Measurements from ENCODE around the gene RABGAP1L. TPM values are rescaled to one million over a fixed set of nuclear protein-coding genes. Genes with fewer than 3 reads are reported as not detected.

Gene RABGAP1L
- total RNA-seq, 1 donor from 2014 or later, result 46.0 TPM

- no peak overlapping the region for H3K4me3 ChIP-seq
- H3K4me2 ChIP-seq, result peak overlapping the region; percentile 54
- no peaks in the 10 kb centered on the region for H3K36me3 ChIP-seq
- H3K4me1 ChIP-seq, result peaks cover 23% of the 10 kb centered on the region
- H3K36me3 Mint-ChIP-seq, result no peaks in the 10 kb centered on the region
- H3K27ac Mint-ChIP-seq, result no peak overlapping the region
- no peaks in the 10 kb centered on the region for H4K20me1 ChIP-seq (ENCODE audit: low read depth)
- H3K9me3 ChIP-seq (ENCODE audit: low read depth), result no peaks in the 10 kb centered on the region
- peaks cover 25% of the 10 kb centered on the region for H3F3A ChIP-seq (ENCODE audit: low read depth)
- peak overlapping the region; percentile 60 for H3K4me3 Mint-ChIP-seq
- no peaks in the 10 kb centered on the region for H3K27me3 Mint-ChIP-seq (ENCODE audit: insufficient read depth, low read depth)
- H2AFZ ChIP-seq (replicated peaks), result no peak overlapping the region
- no peaks in the 10 kb centered on the region for H3K27me3 ChIP-seq
- TF ChIP-seq EZH2phosphoT487 (IDR thresholded peaks at IDR 0.05) (no peak), EZH2 (IDR thresholded peaks at IDR 0.05) (no peak), CTCF (IDR thresholded peaks at IDR 0.05) (no peak)
- no peaks in the 10 kb centered on the region for H3K79me2 ChIP-seq (ENCODE audit: low read depth)
- peaks cover 21% of the 10 kb centered on the region for H3K4me1 Mint-ChIP-seq
- no peaks in the 10 kb centered on the region for H3K9me3 Mint-ChIP-seq
- peak overlapping the region; percentile 75 for H3K27ac ChIP-seq
- H3K9ac ChIP-seq, result no peak overlapping the region
- DNase-seq (ENCODE audit: low spot score), result peak; percentile 58
Observed at GRCh38 chr1:174954073-174954460, 794.7 kb downstream of the RABGAP1L start.

GRCh38 chr1:174954671-174955669, 795.6 kb downstream of the RABGAP1L start:
- H4K20me1 ChIP-seq (ENCODE audit: low read depth), result no peaks in the 10 kb centered on the region
- Mint-ChIP-seq H3K4me3 (no peak overlapping the region), H3K4me1 (peaks cover 21% of the 10 kb centered on the region), H3K36me3 (no peaks in the 10 kb centered on the region), H3K9me3 (no peaks in the 10 kb centered on the region), H3K27ac (peak overlapping the region; percentile 27), H3K27me3 (ENCODE audit: insufficient read depth, low read depth) (no peaks in the 10 kb centered on the region)
- peak overlapping the region; percentile 75 for H3K27ac ChIP-seq
- H3K9me3 ChIP-seq (ENCODE audit: low read depth), result no peaks in the 10 kb centered on the region
- no peaks in the 10 kb centered on the region for H3K36me3 ChIP-seq
- no peak for DNase-seq (ENCODE audit: low spot score)
- peaks cover 25% of the 10 kb centered on the region for H3F3A ChIP-seq (ENCODE audit: low read depth)
- no peak overlapping the region for H2AFZ ChIP-seq (replicated peaks)
- peaks cover 23% of the 10 kb centered on the region for H3K4me1 ChIP-seq
- H3K4me3 ChIP-seq, result no peak overlapping the region
- no peak overlapping the region for H3K9ac ChIP-seq
- H3K79me2 ChIP-seq (ENCODE audit: low read depth), result no peaks in the 10 kb centered on the region
- no peak for TF ChIP-seq EZH2phosphoT487 (IDR thresholded peaks at IDR 0.05)
- TF ChIP-seq EZH2 (IDR thresholded peaks at IDR 0.05), result no peak
- TF ChIP-seq CTCF (IDR thresholded peaks at IDR 0.05), result no peak
- no peaks in the 10 kb centered on the region for H3K27me3 ChIP-seq
- peak overlapping the region; percentile 54 for H3K4me2 ChIP-seq

GRCh38 chr1:174956086-174956485, 796.8 kb downstream of the RABGAP1L start:
- no peak overlapping the region for H3K27ac Mint-ChIP-seq
- Histone ChIP-seq H2AFZ (replicated peaks) (no peak overlapping the region), H3K27ac (no peak overlapping the region), H3F3A (ENCODE audit: low read depth) (peaks cover 23% of the 10 kb centered on the region), H3K4me1 (peaks cover 23% of the 10 kb centered on the region), H3K79me2 (ENCODE audit: low read depth) (no peaks in the 10 kb centered on the region), H3K27me3 (no peaks in the 10 kb centered on the region), H3K9ac (no peak overlapping the region), H3K36me3 (no peaks in the 10 kb centered on the region), H3K4me3 (no peak overlapping the region), H3K4me2 (no peak overlapping the region), H4K20me1 (ENCODE audit: low read depth) (no peaks in the 10 kb centered on the region), H3K9me3 (ENCODE audit: low read depth) (no peaks in the 10 kb centered on the region)
- H3K4me1 Mint-ChIP-seq, result peaks cover 21% of the 10 kb centered on the region
- no peak for TF ChIP-seq EZH2phosphoT487 (IDR thresholded peaks at IDR 0.05)
- no peak for TF ChIP-seq EZH2 (IDR thresholded peaks at IDR 0.05)
- no peak for TF ChIP-seq CTCF (IDR thresholded peaks at IDR 0.05)
- no peaks in the 10 kb centered on the region for H3K36me3 Mint-ChIP-seq
- H3K4me3 Mint-ChIP-seq, result no peak overlapping the region
- DNase-seq (ENCODE audit: low spot score), result no peak
- no peaks in the 10 kb centered on the region for H3K9me3 Mint-ChIP-seq
- no peaks in the 10 kb centered on the region for H3K27me3 Mint-ChIP-seq (ENCODE audit: insufficient read depth, low read depth)
